Measurements from ENCODE around the gene BSG. TPM values are rescaled to one million over a fixed set of nuclear protein-coding genes. Genes with fewer than 3 reads are reported as not detected.

Gene BSG
- total RNA-seq, 4 donors from 2014 or later: 305 to 380 (median 364) TPM

GRCh38 chr19:616747-617526 is 44.5 kb downstream of the BSG start:
- Histone ChIP-seq H3K27ac (no peak overlapping the region), H3K36me3 (peaks cover 0 to 39% of the 10 kb centered on the region in 2 donors), H3K4me3 (no peak overlapping the region), H3K9me3 (no peaks in the 10 kb centered on the region), H3K4me1 (no peaks in the 10 kb centered on the region), H3K27me3 (peaks cover 0 to 2% (median 0%) of the 10 kb centered on the region in 3 donors)
- in situ Hi-C loops (cut with MboI; ENCODE audit: low sequenced_read_pairs in 4 of 4) (no loop called here), intact Hi-C loops (cut with DNase I; ENCODE audit: low total_unique reads) (no loop called here)
- DNase-seq: no peak
- TF ChIP-seq POLR2A (IDR thresholded peaks at IDR 0.05) (no peak), CTCF (IDR thresholded peaks at IDR 0.05 in 4 of 5, conservative IDR thresholded peaks at IDR 0.05 in 1 of 5) (no peak)
- no peak for ATAC-seq

- no peak for ATAC-seq
Measured at GRCh38 chr19:617551-618246, 45.3 kb downstream of the BSG start.

GRCh38 chr19:618247-618619 is 45.8 kb downstream of the BSG start:
- H3K9me3 ChIP-seq: no peaks in the 10 kb centered on the region
- H3K27me3 ChIP-seq: peaks cover 0 to 2% (median 0%) of the 10 kb centered on the region in 3 donors
- no peaks in the 10 kb centered on the region for H3K4me1 ChIP-seq
- intact Hi-C loops (cut with DNase I; ENCODE audit: low total_unique reads): no loop called here
- no peak overlapping the region for H3K27ac ChIP-seq
- no peak for ATAC-seq
- peaks cover 0 to 50% of the 10 kb centered on the region in 2 donors for H3K36me3 ChIP-seq
- TF ChIP-seq POLR2A (IDR thresholded peaks at IDR 0.05) (no peak), CTCF (IDR thresholded peaks at IDR 0.05 in 4 of 5, conservative IDR thresholded peaks at IDR 0.05 in 1 of 5) (no peak)
- H3K4me3 ChIP-seq: no peak overlapping the region
- DNase-seq: no peak
- in situ Hi-C loops (cut with MboI; ENCODE audit: low sequenced_read_pairs in 4 of 4): no loop called here

More at GRCh38 chr19:617551-618246, 45.3 kb downstream of the BSG start:
- Histone ChIP-seq H3K36me3 (peaks cover 0 to 47% of the 10 kb centered on the region in 2 donors), H3K27ac (no peak overlapping the region), H3K4me1 (no peaks in the 10 kb centered on the region), H3K27me3 (peaks cover 0 to 2% (median 0%) of the 10 kb centered on the region in 3 donors), H3K9me3 (no peaks in the 10 kb centered on the region), H3K4me3 (no peak overlapping the region)
- TF ChIP-seq POLR2A (IDR thresholded peaks at IDR 0.05) (no peak), CTCF (IDR thresholded peaks at IDR 0.05 in 4 of 5, conservative IDR thresholded peaks at IDR 0.05 in 1 of 5) (no peak)
- in situ Hi-C loops (cut with MboI; ENCODE audit: low sequenced_read_pairs in 4 of 4) (no loop called here), intact Hi-C loops (cut with DNase I; ENCODE audit: low total_unique reads) (no loop called here)
- no peak for DNase-seq

GRCh38 chr19:618674-619285 is 46.4 kb downstream of the BSG start:
- TF ChIP-seq CTCF (IDR thresholded peaks at IDR 0.05 in 4 of 5, conservative IDR thresholded peaks at IDR 0.05 in 1 of 5) (no peak), POLR2A (IDR thresholded peaks at IDR 0.05) (no peak)
- Histone ChIP-seq H3K36me3 (peaks cover 0 to 54% of the 10 kb centered on the region in 2 donors), H3K4me1 (no peaks in the 10 kb centered on the region), H3K27ac (no peak overlapping the region), H3K27me3 (peaks cover 0 to 2% (median 0%) of the 10 kb centered on the region in 3 donors), H3K4me3 (no peak overlapping the region), H3K9me3 (no peaks in the 10 kb centered on the region)
- intact Hi-C loops (cut with DNase I; ENCODE audit: low total_unique reads) (no loop called here), in situ Hi-C loops (cut with MboI; ENCODE audit: low sequenced_read_pairs in 4 of 4) (no loop called here)
- ATAC-seq: no peak
- DNase-seq: no peak
